ENCODE measurements around the gene THBS4. TPM values are rescaled to one million over a fixed set of nuclear protein-coding genes. Genes with fewer than 3 reads are reported as not detected.

The THBS4 gene
- 0.05 and 1.2 TPM in 2 replicates for total RNA-seq (2014; rRNA removed; shearing (Covaris generic))

GRCh38 chr5:80034962-80035821, at the start of gene THBS4:
TSS of gene THBS4 (plus strand) at chr5:80035348. CDS start at chr5:80035538, 190 bp downstream.
- DNase-seq (ENCODE audit: low spot score) = no peak

- DNase-seq (ENCODE audit: low spot score) = no peak
These were observed 48.9 kb upstream of the THBS4 start for GRCh38 chr5:79986260-79986659.

- DNase-seq (ENCODE audit: low spot score) = no peak
These were observed 44.9 kb upstream of the THBS4 start for GRCh38 chr5:79990205-79990597.

GRCh38 chr5:79990598-79991507, 44.3 kb upstream of the THBS4 start, which contains the start of gene MTX3:
TSS of gene MTX3 (minus strand) at chr5:79991262. CDS start at chr5:79991238, 24 bp downstream.
- peak; percentile 84 for DNase-seq (ENCODE audit: low spot score)

- no peak for DNase-seq (ENCODE audit: low spot score)
These were observed 42.1 kb upstream of the THBS4 start for GRCh38 chr5:79992891-79993657.

GRCh38 chr5:79999722-80000121, 35.4 kb upstream of the THBS4 start:
- no peak for DNase-seq (ENCODE audit: low spot score)

GRCh38 chr5:80002677-80003076, 32.5 kb upstream of the THBS4 start:
- DNase-seq (ENCODE audit: low spot score) = no peak

- no peak for DNase-seq (ENCODE audit: low spot score)
These were observed 26.0 kb upstream of the THBS4 start for GRCh38 chr5:80008995-80009765.

- no peak for DNase-seq (ENCODE audit: low spot score)
These were observed 24.3 kb upstream of the THBS4 start for GRCh38 chr5:80010754-80011392.

GRCh38 chr5:80025069-80025468, 10.1 kb upstream of the THBS4 start:
- DNase-seq (ENCODE audit: low spot score) = no peak

- DNase-seq (ENCODE audit: low spot score) = no peak
These were observed 8.3 kb upstream of the THBS4 start for GRCh38 chr5:80026841-80027240.

- no peak for DNase-seq (ENCODE audit: low spot score)
These were observed 4.0 kb upstream of the THBS4 start for GRCh38 chr5:80031109-80031508.

GRCh38 chr5:80033513-80033912, 1.6 kb upstream of the THBS4 start:
- DNase-seq (ENCODE audit: low spot score) = no peak

- no peak for DNase-seq (ENCODE audit: low spot score)
These were observed 589 bp upstream of the THBS4 start for GRCh38 chr5:80034559-80034958.

GRCh38 chr5:80035839-80036238, 691 bp downstream of the THBS4 start:
- DNase-seq (ENCODE audit: low spot score) = no peak

GRCh38 chr5:80036615-80037014, 1.5 kb downstream of the THBS4 start:
- DNase-seq (ENCODE audit: low spot score) = no peak

GRCh38 chr5:80037366-80037765, 2.2 kb downstream of the THBS4 start:
- DNase-seq (ENCODE audit: low spot score) = no peak

GRCh38 chr5:80039650-80040049, 4.5 kb downstream of the THBS4 start:
- no peak for DNase-seq (ENCODE audit: low spot score)

- no peak for DNase-seq (ENCODE audit: low spot score)
These were observed 6.4 kb downstream of the THBS4 start for GRCh38 chr5:80041527-80041926.

- DNase-seq (ENCODE audit: low spot score) = no peak
These were observed 7.2 kb downstream of the THBS4 start for GRCh38 chr5:80042330-80042729.

All from A172 (cell line).